IPS DF 6.9 (cell line): ENCODE results near the gene RUBCN.
"Not testable (repeated sequence)": the region's sequence is repeated elsewhere in the genome, so short reads cannot be mapped to it uniquely, and the experiment has no call there.

Experiments used
- DNase-seq: peaks from one replicate; pipeline ENCODE4 v3.0.0-alpha.2; 2013; ENCODE audit warnings: low read depth, low spot score
- H3K27ac ChIP-seq: one replicate; pipeline ENCODE4 v1.5.1; 2013; ENCODE audit warnings: low read length, control low read depth
- H3K27me3 ChIP-seq: 2 replicates; pipeline ENCODE4 v1.6.1; 2013; ENCODE audit warnings: mild to moderate bottlenecking, low read length; ENCODE audit not compliant: control insufficient read depth, insufficient read depth
- H3K36me3 ChIP-seq: 2 replicates; pipeline ENCODE4 v1.6.1; 2013; ENCODE audit warnings: low read length; ENCODE audit not compliant: control insufficient read depth, insufficient read depth
- H3K4me1 ChIP-seq: 2 replicates; pipeline ENCODE4 v1.6.1; 2013; ENCODE audit warnings: low read length; ENCODE audit not compliant: control insufficient read depth, insufficient read depth
- H3K4me3 ChIP-seq: 2 replicates; pipeline ENCODE4 v1.5.1; 2013; ENCODE audit warnings: mild to moderate bottlenecking, low read length
- H3K9me3 ChIP-seq: 2 replicates; pipeline ENCODE4 v1.6.1; 2013; ENCODE audit warnings: low read length, inconsistent platforms; ENCODE audit not compliant: control insufficient read depth, insufficient read depth
- WGBS: extraction: QIAGEN DNeasy Blood & Tissue Kit; methylation state at CpG from one replicate; pipeline ENCODE4 v1.1.7; 2013; ENCODE audit warnings: mixed read lengths, missing lambda C conversion rate; ENCODE audit not compliant: insufficient read length, insufficient coverage; 5-methylcytosine and 5-hydroxymethylcytosine counted together

The RUBCN gene

DNA sequence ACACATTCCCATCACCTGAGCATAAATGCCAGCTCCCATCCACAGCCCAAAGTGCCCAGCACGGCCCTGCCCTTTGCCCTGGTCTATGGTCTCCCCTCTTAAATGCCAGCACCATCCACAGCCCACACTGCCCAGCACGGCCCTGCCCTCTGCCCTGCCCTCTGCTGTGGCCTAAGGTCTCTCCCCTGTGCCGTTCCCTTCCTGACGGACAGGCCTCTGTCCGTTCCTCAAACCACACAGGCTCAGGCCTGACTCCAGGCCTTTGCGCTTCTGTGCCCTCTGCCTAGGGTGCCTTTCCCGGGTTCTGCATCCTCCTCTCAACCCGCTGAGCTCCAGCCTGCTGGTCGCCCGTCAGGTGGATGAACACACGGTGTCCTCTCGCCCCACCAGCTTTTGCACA, 90.4 kb downstream of the RUBCN start:
- H3K4me3 ChIP-seq, H3K9me3 ChIP-seq, H3K27ac ChIP-seq, H3K27me3 ChIP-seq, H3K36me3 ChIP-seq, DNase-seq, H3K4me1 ChIP-seq: not testable (repeated sequence)
- WGBS = no CpG with 5 or more reads among the region's 12 CpGs

- WGBS = no CpG with 5 or more reads among the region's 10 CpGs
- H3K4me1 ChIP-seq, H3K4me3 ChIP-seq, H3K27ac ChIP-seq, H3K27me3 ChIP-seq, H3K36me3 ChIP-seq, DNase-seq, H3K9me3 ChIP-seq: not testable (repeated sequence)
Observed at GRCh38 chr3:197637556-197637955, 99.1 kb downstream of the RUBCN start.

GRCh38 chr3:197631989-197632388, 104.7 kb downstream of the RUBCN start:
- not testable (repeated sequence) for H3K4me3 ChIP-seq, H3K36me3 ChIP-seq, H3K4me1 ChIP-seq, H3K9me3 ChIP-seq, H3K27me3 ChIP-seq, H3K27ac ChIP-seq, DNase-seq
- no CpG with 5 or more reads among the region's 11 CpGs for WGBS

- H3K27me3 ChIP-seq = not testable (repeated sequence)
Observed at GRCh38 chr3:197630766-197631165, 105.9 kb downstream of the RUBCN start.

GRCh38 chr3:197629286-197629685, 107.4 kb downstream of the RUBCN start:
- DNase-seq, H3K4me3 ChIP-seq, H3K27me3 ChIP-seq, H3K27ac ChIP-seq, H3K4me1 ChIP-seq, H3K36me3 ChIP-seq, H3K9me3 ChIP-seq: not testable (repeated sequence)
- WGBS = no CpG with 5 or more reads among the region's 14 CpGs

More at GRCh38 chr3:197630766-197631165, 105.9 kb downstream of the RUBCN start:
- not testable (repeated sequence) for H3K4me1 ChIP-seq, H3K36me3 ChIP-seq, H3K4me3 ChIP-seq, H3K27ac ChIP-seq, H3K9me3 ChIP-seq, DNase-seq
- WGBS = no CpG with 5 or more reads among the region's 12 CpGs

DNA sequence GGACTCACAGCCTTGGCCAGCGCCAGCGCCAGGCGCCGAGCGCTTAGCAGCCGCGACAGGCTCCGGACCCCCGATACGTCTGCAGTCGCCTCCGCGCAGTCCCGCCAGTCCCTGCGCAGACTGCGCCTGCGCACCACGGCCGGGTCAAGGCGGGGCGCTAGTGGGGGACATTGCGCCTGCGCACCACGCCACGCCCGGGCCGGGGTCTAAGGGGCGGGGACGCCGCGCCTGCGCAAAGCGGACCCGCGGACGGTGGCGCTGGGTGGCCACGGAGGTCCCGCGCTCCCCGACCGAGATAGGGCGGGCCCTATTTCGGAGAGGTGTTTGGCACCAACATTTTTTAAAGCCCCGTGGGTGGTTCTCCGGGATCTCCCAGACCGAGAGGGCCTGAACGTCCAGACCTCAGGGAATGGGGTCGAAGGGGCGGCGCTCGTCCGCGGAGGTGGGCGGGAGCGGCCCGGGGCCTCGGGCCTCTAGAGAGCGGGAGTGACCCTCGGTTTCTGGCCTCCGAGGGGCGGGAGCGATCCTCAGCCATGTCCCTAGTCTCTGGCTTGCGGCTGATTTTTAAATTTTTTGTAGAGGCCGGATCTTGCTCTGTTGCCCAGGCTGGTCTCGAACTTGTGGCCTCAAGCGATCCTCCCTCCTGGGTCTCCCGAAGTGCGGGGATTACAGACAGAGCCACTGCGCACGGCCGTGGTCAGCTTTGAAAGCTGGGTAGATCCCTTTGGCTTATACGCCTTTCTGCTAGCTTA, 108.8 kb downstream of the RUBCN start:
- DNase-seq = peak; percentile 22

DNA sequence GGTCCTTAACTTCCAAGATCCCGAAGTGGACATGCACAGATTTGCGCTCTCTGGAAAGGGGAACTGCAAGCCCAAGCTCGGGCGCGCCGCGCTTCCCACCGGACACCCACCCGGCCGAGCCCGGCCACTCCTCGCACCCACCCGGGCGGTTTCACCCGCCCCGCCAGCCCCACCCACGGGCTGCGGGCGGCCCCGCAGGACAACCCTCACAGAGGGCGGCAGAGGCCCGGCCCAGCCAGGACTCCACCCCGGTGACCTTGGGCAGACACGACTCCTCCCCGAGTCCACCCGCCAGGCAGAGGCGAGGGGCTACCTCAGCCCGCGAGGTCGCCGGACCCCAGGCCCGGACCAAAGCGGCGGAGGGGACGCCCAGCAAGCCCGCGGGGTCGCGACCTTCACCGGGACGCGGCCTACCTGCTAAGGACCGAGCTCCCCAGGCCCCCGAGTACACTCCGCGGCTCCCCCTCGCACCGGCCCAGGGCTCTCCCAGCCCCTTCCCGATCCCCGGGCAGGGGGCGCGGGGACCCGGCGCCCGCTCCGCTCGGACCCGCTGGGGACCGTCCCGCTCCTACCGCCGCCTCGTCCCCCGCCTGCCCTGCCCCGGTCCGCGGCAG, 109.4 kb downstream of the RUBCN start:
- WGBS = no CpG with 5 or more reads among the region's 67 CpGs
- H3K27ac ChIP-seq = not testable (repeated sequence)

More for the DNA sequence above, 108.8 kb downstream of the RUBCN start:
- no CpG with 5 or more reads among the region's 73 CpGs for WGBS
- H3K4me1 ChIP-seq, H3K9me3 ChIP-seq, H3K27ac ChIP-seq, H3K36me3 ChIP-seq, H3K27me3 ChIP-seq: not testable (repeated sequence)
- H3K4me3 ChIP-seq = peak overlapping the region; percentile 51; the same call in 1 of the 2 replicates

DNA sequence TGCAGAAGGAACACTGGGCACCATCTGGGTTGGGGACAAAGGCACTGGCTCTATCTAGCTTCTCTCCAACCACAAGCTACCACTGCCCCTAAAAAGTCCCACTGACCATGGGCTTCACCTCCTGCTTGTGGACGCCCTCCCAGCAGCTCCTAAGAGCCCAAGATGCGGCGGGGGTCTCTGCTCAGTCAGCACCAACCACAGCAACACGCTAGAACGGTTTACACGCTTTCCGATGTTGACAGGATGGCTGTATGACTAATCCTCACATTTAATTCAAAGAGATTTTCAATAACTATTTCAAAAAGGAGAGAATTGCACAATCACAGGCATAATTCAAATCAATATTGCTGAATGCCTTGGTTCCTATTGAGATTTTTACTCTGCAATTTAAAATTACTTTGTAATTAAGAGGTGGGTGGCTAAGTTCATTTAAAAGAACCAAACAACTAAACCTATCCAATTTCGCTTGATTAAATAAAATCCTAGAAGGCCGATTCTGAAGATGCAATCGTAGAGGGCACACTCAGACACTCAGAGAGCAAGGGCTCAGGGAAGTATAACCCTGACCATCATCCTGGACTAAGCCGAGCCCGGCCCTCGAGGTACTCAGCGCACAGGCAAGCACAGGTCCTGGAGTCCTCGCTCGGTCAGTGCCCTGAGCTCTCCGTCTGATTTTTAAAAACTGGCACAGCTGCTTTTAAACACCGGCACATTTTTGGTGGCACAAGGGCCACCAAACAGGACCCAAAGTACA, 110.1 kb downstream of the RUBCN start:
- not testable (repeated sequence) for H3K36me3 ChIP-seq, H3K4me1 ChIP-seq, H3K27me3 ChIP-seq, DNase-seq, H3K9me3 ChIP-seq, H3K27ac ChIP-seq
- WGBS = no CpG with 5 or more reads among the region's 18 CpGs
- H3K4me3 ChIP-seq = peak overlapping the region; percentile 63; the same call in 1 of the 2 replicates

More for the DNA sequence above, 109.4 kb downstream of the RUBCN start:
- H3K36me3 ChIP-seq, H3K9me3 ChIP-seq, H3K27me3 ChIP-seq, DNase-seq, H3K4me1 ChIP-seq: not testable (repeated sequence)
- H3K4me3 ChIP-seq = peak overlapping the region; percentile 63; the same call in 1 of the 2 replicates

- H3K4me3 ChIP-seq, H3K36me3 ChIP-seq, H3K27me3 ChIP-seq, H3K27ac ChIP-seq, DNase-seq, H3K4me1 ChIP-seq, H3K9me3 ChIP-seq: not testable (repeated sequence)
- WGBS = no CpG with 5 or more reads among the region's 13 CpGs
Observed at GRCh38 chr3:197621478-197621877, 115.2 kb downstream of the RUBCN start.
